GM21619 (cell line): ENCODE measurements around the gene DTNB.

Source experiments
- ATAC-seq: cut with Tn5 transposase; IDR thresholded peaks from one replicate; pipeline ENCODE4 v1.9.1; 2021; ENCODE audit not compliant: unreplicated experiment

DTNB gene

DNA sequence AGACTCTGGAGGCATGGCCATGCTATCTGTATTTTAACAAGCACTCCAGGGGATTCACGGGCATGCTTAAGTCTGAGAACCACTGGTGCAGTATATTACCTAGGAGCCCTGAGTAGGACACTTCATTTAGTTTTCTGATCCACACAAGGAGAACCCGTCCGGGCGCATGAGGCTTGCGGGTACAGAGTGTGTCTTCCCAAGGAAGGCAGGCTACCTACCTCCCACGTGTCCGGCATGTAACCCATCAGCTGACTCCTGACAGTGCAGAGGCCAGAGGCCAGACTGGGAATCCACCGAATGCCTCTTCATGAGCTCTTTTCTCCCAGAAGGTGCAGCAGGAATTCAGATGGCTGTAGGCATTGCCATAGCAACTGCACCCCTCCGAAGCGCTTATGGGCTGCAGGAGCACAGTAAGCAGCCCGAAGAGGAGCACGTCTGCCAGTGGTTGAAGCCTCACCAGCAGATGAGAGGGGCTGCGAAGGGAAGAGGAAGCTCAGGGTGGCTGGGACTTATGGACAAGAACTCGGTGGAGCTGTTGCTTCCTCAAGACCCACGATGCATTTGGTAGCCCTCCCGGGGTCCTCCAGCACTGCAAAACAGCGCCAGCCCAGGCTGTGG is 297.9 kb downstream of the DTNB start:
- ATAC-seq, result no peak

DNA sequence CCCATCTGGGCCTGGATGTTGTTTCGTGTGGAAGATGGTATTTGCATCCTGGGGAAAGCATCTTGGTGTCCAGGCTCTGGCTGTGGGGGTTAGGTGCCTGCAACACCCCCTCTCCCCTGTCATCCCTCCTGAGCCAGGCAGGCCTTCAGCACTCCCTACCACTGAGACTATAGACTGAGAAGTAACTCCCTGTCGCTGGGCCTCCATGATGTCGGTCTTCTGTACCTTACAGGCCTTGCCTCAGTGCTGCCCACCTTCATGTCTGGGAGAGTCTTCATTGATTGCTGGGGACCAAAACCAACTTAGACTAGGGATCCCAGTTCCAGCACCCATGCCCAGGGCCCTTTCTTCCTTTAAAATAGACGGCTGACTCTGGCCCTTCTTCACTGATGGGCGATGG is 298.6 kb downstream of the DTNB start:
- no peak for ATAC-seq

DNA sequence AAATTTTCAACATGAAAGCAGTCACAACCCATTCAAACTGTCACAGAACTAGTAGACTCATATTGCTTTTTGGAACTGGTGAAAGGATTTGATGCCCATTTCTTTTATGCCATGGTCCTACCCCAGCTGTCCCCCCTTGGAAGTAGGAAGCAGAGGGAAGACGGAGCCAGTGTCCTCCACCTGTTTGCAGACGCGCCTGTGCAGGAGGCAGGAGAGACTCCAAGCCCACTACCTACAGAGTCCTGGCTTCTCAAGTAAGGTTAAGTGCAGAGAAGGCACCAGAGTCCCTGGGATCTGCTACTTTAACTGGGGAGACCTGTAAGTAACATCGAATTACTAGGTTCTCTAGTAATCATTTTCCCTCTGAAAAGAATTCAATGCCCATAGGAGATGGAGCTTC is 299.0 kb downstream of the DTNB start:
- ATAC-seq, result no peak

DNA sequence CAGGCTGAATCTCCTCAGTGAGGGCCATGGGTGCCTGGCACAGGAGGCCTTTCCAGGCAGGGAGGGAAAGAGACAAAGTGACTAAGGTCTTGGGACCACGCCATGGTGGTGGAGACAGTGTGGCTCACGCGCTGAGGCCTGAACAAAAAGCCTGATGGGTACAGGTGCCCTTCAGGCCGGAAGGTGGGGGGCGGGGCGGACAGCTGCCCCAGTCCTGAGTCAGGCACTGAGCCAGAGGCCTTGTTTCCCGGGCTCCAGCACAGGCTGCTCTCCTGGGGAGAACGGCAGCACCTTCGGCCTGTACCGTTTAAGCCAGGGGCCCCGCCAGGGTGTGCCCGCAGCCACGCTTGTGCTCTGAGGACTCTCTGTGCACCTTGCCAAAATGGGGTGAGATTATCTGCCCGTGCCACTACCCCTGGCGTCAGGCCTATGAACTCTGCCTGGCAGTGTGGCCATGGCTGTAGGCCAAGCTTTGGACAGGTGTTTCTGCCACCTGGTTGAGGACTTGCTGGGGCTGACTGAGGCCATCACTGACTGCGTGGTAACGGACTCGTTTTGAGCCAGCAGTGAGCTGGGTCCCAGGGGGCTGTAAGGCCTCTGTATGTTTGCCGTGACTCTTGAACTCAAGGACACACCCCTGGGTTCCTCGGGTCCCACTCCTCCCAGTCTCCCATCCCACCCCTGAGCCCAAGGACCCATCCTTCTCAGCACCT is 300.0 kb downstream of the DTNB start:
- ATAC-seq, result no peak

DNA sequence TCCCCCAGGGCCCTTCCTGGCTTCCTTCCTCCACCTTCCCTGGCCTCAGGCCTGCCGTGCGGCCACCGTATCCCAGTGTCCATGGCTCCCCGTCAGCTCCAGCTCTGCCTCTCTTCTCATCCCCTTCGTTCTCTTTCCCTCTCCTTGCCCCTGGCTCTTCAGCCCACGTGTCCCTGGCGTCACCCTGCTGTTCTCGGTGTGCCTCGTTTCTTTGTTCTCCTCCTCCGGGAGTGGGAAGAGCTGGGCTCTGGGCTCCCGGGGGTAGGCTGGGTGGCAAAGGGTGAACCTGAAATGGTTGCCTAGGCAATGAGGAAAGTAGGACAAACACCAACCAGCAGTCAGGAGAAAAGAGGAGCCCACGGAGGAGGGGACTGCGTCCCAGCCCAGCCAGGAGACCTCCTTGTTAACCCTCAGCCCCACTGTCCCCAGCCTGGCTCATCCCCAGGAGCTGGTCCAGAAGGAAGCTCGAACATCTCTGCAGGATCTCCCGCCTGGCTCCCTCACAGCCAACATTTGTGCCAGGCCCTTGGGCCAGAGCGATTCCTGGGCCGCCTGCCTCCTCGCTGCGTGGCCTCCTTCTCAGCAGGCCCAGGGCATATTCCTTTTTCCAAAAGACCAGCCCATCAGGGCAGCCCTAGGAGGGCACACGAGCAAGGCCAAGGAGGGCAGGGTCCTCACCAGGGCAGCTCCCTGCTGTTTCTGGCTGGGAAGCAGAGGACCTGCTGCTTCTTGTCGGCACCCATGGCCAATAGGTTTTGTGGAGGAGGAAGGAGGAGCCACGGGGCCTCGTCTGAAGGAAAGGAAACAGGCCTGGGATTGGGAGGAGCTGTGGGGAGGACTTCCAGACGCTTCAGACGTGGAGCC is 300.7 kb downstream of the DTNB start:
- no peak for ATAC-seq

DNA sequence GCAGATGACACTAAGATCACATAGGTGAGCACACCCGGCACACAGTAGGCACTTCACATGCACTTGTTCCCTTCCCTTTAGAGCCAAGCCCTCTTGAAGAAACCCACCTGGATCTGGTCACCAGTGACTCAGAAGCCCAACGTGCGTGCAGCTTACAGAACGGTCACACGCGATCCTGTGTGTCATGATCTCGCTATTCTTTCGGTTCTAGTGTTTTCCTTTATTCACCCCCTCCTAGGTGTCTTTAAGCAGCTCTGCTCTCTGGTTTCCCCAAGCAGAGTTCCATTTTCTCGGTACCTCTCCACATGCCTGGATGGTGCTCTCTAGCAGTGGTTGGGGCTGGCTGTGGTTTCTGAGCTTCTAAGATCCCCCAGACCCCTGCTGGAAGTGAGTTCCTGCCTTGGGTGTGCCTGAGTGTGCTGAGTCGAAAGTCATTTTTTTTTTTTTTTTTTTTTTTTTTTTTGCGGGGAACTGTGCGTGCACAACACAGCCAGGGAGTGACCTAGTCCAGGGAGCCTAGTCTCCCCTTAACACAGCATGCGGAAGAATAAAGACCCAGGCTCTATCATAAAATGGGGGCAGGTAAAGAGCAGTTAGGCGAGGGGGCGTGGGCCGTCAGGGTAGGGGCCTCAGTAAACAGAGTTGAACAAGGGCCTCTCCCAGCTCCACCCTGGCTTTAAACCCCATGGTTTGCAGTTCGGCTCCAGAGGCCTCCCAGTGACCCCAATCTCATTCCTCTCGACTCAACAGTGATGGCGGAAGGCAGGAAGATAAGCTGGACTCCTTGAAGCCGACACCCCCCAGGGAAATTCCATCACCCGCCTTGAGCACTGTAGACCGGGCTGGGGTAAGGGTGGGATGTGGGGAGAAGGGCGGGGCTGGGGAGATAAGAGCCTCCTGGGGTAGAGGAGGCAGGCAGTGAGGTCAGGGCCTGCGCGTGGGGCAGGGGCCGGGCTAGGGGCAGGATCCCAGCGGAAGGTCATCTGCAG is 301.8 kb downstream of the DTNB start:
- ATAC-seq, result no peak

DNA sequence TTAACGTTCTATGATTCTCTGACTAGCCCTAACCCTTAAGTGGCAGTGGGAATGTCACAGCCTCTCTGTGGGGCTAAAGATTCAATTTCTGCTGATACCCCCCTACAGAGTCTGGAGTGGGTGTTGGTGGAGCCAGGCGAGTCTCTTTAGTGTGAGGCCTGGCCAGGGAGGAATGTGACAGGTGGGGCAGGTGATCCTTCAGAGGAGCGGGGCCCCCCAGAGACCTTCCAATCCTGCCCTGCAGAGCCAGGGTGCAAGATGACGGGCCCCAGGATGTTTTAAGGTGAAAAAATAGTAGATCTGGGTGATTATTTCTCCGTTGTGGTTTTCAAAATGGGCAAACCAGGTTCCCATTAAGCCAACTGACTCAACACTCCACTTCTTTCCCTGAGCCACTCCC is 303.5 kb downstream of the DTNB start:
- no peak for ATAC-seq

DNA sequence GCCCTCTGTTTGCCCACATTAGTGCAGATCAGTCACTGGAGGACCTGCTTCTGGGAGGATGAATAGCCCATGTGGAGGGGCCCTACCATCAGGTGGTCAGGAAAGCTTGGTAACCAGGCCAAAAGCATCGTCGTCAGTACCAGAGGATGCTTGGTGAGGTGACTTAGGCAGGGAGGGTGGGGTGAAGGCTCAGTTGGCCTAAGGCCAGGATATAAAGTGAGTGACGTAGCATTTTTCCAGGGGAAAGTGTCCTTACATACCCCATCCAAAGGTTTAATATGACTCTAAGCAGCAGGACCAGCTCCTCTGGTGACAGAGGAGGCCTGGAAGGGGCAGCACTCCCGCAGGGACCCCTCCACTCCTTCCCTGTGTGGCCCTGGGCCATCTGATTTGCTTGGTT is 303.9 kb downstream of the DTNB start:
- ATAC-seq, result no peak

DNA sequence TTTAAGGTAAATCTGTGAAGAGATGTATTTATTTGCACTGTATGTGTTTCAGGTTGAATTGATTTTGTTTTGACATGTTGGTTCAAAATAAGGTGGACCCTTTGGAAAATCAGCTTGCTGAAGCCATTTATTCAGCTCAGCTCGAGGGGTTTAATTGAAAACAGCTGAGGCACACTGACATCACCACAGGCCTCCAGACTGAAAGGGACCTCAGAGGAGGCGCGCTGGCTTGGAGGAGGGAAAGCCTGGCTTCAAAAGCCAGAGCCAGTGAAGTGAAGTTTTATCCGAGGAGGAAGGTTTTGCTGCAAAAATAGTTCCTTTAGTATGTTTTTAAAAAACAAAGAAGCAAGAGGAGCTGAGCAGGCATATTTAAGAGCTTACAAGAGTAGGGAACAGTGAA is 304.7 kb downstream of the DTNB start:
- no peak for ATAC-seq

DNA sequence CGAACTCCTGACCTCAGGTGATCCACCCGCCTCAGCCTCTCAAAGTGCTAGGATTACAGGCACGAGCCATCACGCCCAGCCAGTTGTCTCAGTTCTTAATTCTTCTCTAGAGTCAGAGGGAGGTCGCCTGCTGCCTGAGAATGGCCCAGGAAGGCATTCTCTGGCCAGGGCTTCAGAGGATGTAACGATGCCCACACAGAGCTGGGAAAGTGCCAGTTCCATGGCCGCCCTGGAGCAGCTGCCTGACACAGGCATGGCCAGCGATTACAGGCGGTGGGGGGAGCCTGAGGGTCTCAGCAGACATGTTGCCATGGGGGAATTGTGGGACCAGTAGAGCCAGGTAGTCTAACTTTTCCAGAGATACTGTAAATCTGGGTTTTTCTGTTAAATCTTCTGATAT is 306.1 kb downstream of the DTNB start:
- no peak for ATAC-seq

DNA sequence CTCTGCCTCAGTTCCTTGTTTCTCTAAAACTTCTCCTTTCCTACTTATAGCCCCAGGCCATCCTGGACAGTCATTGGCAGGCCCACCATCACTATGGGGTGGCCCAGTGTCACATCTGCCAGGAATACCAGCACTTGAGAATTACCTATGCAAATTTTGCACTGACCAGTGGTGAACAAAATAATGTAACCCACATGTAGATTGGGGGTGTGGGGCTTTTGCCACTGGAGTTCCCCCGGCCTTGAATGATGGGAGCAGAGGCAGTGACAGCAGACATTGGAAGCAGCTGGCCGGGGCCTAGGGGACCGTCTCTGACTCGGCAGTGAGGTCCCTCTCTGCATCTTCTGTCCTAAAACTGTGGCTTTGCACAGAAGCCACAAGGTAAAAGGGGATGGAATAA is 306.7 kb downstream of the DTNB start:
- ATAC-seq, result no peak

DNA sequence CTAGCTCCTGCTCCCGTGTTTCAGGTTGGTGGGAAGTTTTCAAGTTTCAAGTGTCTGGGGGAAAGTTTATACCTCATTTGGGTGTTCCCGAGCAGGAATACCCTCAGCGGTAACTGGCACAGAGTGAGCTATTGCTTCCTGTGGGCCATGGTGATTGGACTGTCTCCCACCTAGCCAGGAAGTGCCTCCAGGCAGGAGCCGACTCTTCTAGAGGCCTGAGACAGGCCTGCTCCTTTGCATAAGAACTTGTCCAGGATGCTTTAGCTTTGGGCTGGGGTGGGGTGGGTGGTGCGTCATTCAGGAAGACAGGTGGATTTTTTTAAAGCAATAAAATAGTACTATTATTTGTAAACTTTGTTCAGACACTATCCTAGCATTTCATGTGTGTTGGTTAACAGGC is 308.1 kb downstream of the DTNB start:
- no peak for ATAC-seq

DNA sequence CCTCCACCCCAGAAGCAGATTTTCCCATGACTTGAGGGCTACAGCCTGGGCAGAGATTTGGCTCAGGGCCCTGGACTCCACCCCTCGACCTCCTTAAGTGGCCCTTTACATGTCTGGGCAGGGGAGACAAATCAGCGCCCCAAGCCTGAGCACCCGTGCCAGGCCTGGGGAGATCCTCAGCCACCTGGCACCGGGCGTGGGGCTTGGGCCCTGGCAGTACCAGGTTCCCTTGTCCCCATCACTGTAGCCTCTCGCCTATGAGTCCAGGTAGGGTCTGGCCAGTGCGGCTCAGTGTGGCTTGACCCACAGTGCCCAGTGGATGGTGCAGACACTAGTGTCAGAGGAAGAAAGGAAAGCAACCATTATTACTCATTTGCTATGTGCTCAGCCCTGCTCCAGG is 309.6 kb downstream of the DTNB start:
- no peak for ATAC-seq

DNA sequence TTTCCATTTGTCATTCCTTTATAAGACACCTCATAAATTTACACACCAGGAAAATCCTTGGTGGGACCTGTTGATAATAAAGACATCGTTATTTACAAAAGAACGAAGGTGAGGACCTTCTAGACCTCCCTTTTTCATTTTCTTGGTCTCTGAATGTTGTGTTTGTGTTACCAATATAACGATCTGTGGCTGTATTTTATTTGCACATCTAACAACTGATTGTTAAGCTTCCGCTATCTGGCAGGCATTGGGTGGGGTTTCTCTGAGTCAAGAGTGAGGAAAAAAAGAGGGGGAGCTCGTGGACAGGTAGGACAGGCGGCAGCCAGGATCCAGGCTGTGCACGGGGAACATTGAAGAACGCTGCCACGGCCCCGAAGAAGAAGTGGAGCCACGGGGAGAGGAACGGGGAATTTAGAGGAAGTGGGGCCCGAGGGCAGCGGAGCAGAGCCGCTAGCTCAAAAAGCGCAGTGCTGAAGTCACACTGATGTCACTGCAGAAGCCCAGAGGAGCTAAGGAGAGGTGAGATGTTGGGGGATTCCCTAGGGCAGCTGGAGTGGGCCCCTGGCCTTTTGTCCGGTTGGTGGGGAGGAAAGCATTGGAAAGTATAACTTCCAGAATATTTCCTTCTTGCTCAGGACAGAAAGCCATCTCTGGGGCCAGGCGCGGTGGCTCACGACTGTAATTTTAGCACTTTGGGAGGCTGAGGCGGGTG is 310.8 kb downstream of the DTNB start:
- ATAC-seq, result peak; percentile 77

DNA sequence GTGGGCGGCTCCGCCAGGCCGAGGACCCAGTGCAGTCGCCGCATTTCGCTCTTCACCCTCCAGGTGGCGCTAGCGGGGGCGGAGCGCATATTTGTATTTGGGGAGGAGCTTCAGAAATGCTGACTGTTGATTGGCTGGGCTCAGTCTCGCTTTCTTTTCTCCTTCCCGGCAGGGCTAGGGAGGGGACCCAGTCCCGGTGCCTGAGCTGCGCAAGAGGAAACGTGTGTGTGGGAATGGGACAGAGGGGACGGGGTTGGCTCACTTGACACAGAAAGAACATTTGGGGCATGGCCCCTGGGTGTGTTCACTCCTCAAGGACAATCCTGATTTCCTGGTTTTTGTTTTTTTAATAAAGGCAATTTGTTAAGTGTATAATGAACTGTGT is 311.3 kb downstream of the DTNB start:
- ATAC-seq, result peak; percentile 76

DNA sequence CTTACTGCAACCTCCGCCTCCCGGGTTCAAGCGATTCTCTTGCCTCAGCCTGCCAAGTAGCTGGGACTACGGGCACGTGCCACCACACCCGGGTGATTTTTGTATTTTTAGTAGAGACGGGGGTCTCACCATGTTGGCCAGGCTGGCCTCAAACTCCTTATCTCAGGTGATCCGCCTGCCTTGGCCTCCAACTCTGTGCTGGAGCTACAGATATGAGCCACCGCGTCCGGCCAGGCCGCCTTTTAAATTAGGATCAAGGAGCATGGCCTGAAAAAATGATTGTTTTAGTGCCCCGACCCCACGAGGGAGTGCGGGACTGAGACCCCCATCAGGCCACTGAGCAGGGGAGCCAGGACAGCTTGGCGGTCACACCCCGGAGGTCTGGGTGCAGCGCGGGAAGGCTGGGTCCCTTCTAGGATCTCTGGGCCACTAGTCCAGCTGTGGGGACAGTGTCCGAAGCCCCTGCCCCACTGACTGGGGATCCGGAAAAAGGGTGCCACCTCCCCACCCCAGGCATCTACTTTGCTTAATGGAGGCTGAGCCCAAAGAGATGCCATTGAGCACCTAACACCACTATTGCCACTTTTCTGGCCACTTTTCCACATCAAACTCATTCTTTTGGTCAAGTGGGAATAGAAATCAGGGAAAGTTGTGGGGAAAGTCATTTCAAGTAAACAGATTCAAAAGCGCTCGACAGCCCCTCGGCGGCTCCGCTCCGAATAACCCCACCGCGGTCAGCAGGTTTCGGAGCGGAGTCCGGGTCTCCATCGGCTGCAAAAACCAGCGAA is 311.9 kb downstream of the DTNB start:
- ATAC-seq, result no peak

DNA sequence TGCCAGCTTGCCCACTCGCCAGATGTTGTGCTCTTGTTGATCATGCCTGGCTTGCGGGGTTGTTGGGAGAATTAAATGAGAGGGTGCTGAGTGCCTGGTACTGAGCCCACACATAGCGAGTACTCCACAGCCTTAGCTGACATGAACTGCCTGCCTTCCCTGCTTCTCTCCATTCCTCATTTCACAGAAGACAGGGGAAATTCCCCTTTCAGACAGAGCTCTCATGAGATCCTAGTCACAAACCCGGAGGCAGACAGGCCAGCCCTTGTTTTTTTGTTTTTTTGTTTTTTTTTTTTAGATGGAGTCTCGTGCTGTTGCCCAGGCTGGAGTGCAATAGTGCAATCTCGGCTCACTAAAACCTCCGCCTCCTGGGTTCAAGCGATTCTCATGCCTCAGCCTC is 314.5 kb downstream of the DTNB start:
- ATAC-seq, result no peak

DNA sequence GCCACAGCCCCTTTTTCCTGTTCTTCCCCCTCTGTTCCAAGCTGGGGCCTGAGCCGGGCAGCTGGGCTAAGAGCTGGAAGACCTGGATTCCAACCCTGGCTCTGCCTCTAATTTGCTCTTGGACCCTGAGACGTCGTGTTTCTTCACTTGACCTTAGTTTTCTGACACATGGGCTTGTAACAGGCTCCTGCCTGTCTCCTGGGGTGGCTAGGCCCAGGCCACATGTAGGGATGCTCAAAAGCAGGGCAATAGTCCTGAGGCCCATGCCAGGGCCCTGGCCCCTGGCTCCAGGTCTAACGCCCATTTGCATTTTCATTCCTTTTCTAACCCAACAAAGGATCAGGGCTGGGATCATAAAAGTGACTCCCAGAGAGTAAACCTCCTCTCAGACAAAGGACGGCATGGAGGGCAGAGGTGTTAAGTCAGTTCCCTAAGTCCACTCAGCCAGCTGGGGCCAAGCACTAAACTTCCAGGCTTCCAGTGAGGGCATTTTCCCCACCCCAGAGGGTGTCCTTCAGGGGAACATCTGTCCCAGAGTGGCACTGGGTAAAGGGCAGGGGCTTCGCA is 315.0 kb downstream of the DTNB start:
- no peak for ATAC-seq

DNA sequence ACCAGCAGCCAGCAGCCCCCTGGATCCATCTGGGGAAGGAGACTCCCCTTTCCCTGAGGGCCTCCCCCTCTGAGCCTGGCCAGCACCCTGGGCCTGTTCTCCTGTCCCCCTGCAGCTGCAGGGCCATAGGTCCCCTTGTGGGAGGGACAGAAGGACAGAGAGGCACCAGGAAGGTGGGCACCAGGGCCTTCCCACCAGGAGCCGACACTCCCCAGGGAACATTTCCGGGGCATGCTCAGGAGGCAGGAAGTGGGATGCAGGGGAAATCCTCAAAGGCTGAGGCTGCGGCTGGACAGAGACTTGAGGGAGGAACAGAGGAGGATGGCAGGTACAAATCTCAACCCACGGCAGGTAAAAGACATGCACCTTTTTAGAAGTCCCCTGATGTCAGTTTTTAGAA is 317.3 kb downstream of the DTNB start:
- no peak for ATAC-seq
